Fibroblast of lung (primary cell): ENCODE measurements around the gene RUSC2. TPM values are rescaled to one million over a fixed set of nuclear protein-coding genes. Genes with fewer than 3 reads are reported as not detected.

Experiments used
- DNase-seq, 2 donors: peaks; one replicate each; pipeline versions ENCODE4 v3.0.0 to v3.0.0-alpha.2; 2010; ENCODE audit warnings: low read depth in 2 of 2
- H2AFZ ChIP-seq: 2 replicates; pipeline ENCODE4 v1.5.1; 2012; ENCODE audit warnings: low read length, control low read depth, inconsistent platforms
- H3K27ac ChIP-seq: 2 replicates; pipeline ENCODE4 v1.5.1; 2011; ENCODE audit warnings: low read length, control low read depth; ENCODE audit not compliant: insufficient read depth
- H3K27me3 ChIP-seq: 2 replicates; pipeline ENCODE4 v1.5.1; 2011; ENCODE audit warnings: mild to moderate bottlenecking, low read length; ENCODE audit not compliant: control insufficient read depth, insufficient read depth
- H3K36me3 ChIP-seq: 2 replicates; pipeline ENCODE4 v1.5.1; 2011; ENCODE audit warnings: low read length; ENCODE audit not compliant: control insufficient read depth, insufficient read depth
- H3K4me1 ChIP-seq: 2 replicates; pipeline ENCODE4 v1.5.1; 2011; ENCODE audit warnings: low read length; ENCODE audit not compliant: control insufficient read depth, insufficient read depth; ENCODE audit errors: extremely low read depth
- H3K4me2 ChIP-seq: 2 replicates; pipeline ENCODE4 v1.5.1; 2011; ENCODE audit warnings: low read length, control low read depth; ENCODE audit not compliant: insufficient read depth; ENCODE audit errors: extremely low read depth
- H3K4me3 ChIP-seq, 4 experiments: fragments of 200-600 bp in 1 of 4; sonication (generic) in 1 of 4; replicated peaks in 1 of 4; 2 replicates each; pipeline ENCODE4 v1.5.1; 2011 to 2016; ENCODE audit warnings: low read length in 4 of 4, low read depth in 3 of 4, mild to moderate bottlenecking in 3 of 4, control low read depth in 2 of 4, inconsistent platforms in 1 of 4, mixed read lengths in 1 of 4; ENCODE audit not compliant: insufficient read depth in 1 of 4; ENCODE audit errors: control extremely low read depth in 1 of 4
- H3K79me2 ChIP-seq: 2 replicates; pipeline ENCODE4 v1.5.1; 2012; ENCODE audit warnings: mild to moderate bottlenecking, low read length, inconsistent platforms; ENCODE audit not compliant: control insufficient read depth, insufficient read depth
- H3K9ac ChIP-seq: 2 replicates; pipeline ENCODE4 v1.5.1; 2011; ENCODE audit warnings: mild to moderate bottlenecking, low read length, control low read depth; ENCODE audit not compliant: insufficient read depth
- H3K9me3 ChIP-seq: 2 replicates; pipeline ENCODE4 v1.5.1; 2012; ENCODE audit warnings: low read depth, low read length; ENCODE audit not compliant: control insufficient read depth, insufficient read depth
- H4K20me1 ChIP-seq: 2 replicates; pipeline ENCODE4 v1.5.1; 2011; ENCODE audit warnings: low read length; ENCODE audit not compliant: control insufficient read depth, insufficient read depth; ENCODE audit errors: extremely low read depth
- CTCF ChIP-seq, 2 donors: IDR thresholded peaks in 1 of 2; conservative IDR thresholded peaks in 1 of 2; 1 replicate in 1 of 2; 2 replicates in 1 of 2; pipeline ENCODE4 v1.5.1; 2011 to 2012; ENCODE audit warnings: low read length in 2 of 2, control low read depth in 1 of 2, inconsistent platforms in 1 of 2, low read depth in 1 of 2, mild to moderate bottlenecking in 1 of 2
- EZH2 ChIP-seq: IDR thresholded peaks from 2 replicates; pipeline ENCODE4 v1.5.1; 2012; ENCODE audit warnings: low read length, control low read depth, mild to moderate bottlenecking; ENCODE audit errors: missing control alignments
- polyA plus RNA-seq, 2 donors: library from polyadenylated mRNA; depleted of rRNA in 1 of 2; stranded (reverse) in 1 of 2; unstranded in 1 of 2; fragments of >200 nt; gene quantifications; 2 replicates each; pipeline ENCODE4 v1.2.1, GENCODE V29; 2011 to 2012; ENCODE audit warnings: missing spikeins in 1 of 2
- total RNA-seq: library from RNA; depleted of rRNA; stranded (reverse); fragments of >200 nt; gene quantifications from 2 replicates; pipeline ENCODE4 v1.2.1, GENCODE V29; 2014

The RUSC2 gene
- total and polyA plus RNA-seq, 2 donors (not counting 1 experiment from before 2014, with no cell fraction given) = 14.8 to 15.5 TPM

GRCh38 chr9:35488021-35488420 is 1.9 kb upstream of the RUSC2 start:
- no peak overlapping the region for H3K4me3 ChIP-seq
- H3K4me2 ChIP-seq = no peak overlapping the region
- H3K9me3 ChIP-seq = no peaks in the 10 kb centered on the region
- no peak overlapping the region for H3K27ac ChIP-seq
- no peak overlapping the region for H2AFZ ChIP-seq
- H3K4me1 ChIP-seq = no peaks in the 10 kb centered on the region
- no peak overlapping the region for H3K9ac ChIP-seq
- peaks cover 33% of the 10 kb centered on the region for H3K79me2 ChIP-seq
- H3K36me3 ChIP-seq = no peaks in the 10 kb centered on the region
- no peaks in the 10 kb centered on the region for H4K20me1 ChIP-seq
- DNase-seq = no peak
- no peaks in the 10 kb centered on the region for H3K27me3 ChIP-seq
- TF ChIP-seq EZH2 = no peak
- TF ChIP-seq CTCF (conservative IDR thresholded peaks at IDR 0.05 in 1 of 2, IDR thresholded peaks at IDR 0.05 in 1 of 2; ENCODE audit: low read depth in 1 of 2, low read length in 2 of 2) = no peak

- Histone ChIP-seq H4K20me1 (no peaks in the 10 kb centered on the region), H3K4me2 (peak overlapping the region; percentile 56), H3K36me3 (no peaks in the 10 kb centered on the region), H3K27me3 (no peaks in the 10 kb centered on the region), H2AFZ (peak overlapping the region; percentile 73), H3K79me2 (peaks cover 40% of the 10 kb centered on the region), H3K4me3 (peak overlapping the region; percentile 69 to 90 (median 79)), H3K9ac (no peak overlapping the region), H3K27ac (peak overlapping the region; percentile 87), H3K4me1 (no peaks in the 10 kb centered on the region), H3K9me3 (no peaks in the 10 kb centered on the region)
- DNase-seq = no peak
- TF ChIP-seq EZH2 (no peak), CTCF (conservative IDR thresholded peaks at IDR 0.05 in 1 of 2, IDR thresholded peaks at IDR 0.05 in 1 of 2; ENCODE audit: low read depth in 1 of 2, low read length in 2 of 2) (no peak)
Observed at GRCh38 chr9:35488566-35489312, 1.2 kb upstream of the RUSC2 start.

- TF ChIP-seq EZH2 (no peak), CTCF (conservative IDR thresholded peaks at IDR 0.05 in 1 of 2, IDR thresholded peaks at IDR 0.05 in 1 of 2; ENCODE audit: low read depth in 1 of 2, low read length in 2 of 2) (peak in 1 of 2 donors; percentile 9)
- Histone ChIP-seq H3K79me2 (peaks cover 51% of the 10 kb centered on the region), H4K20me1 (no peaks in the 10 kb centered on the region), H3K4me2 (peak overlapping the region; percentile 77), H3K4me3 (peak overlapping the region; percentile 69 to 90 (median 80)), H3K4me1 (no peaks in the 10 kb centered on the region), H3K9me3 (no peaks in the 10 kb centered on the region), H2AFZ (peak overlapping the region; percentile 60), H3K9ac (peak overlapping the region; percentile 79), H3K27ac (peak overlapping the region; percentile 87), H3K27me3 (no peaks in the 10 kb centered on the region), H3K36me3 (no peaks in the 10 kb centered on the region)
- peak in 1 of 2 donors; percentile 9 for DNase-seq
Observed at GRCh38 chr9:35490155-35490909, 421 bp downstream of the RUSC2 start.
